Kidney (tissue), 14 donors: ENCODE measurements around the gene FAM222B. TPM values are rescaled to one million over a fixed set of nuclear protein-coding genes. Genes with fewer than 3 reads are reported as not detected.

Experiments
- DNase-seq, 5 donors: peaks; one replicate each; pipeline ENCODE4 v3.0.0-alpha.2; 2013 to 2020
- FAIRE-seq: peaks from 2 replicates; lab custom pipeline; 2012; peaks lifted over from hg19 to GRCh38; lab: Jason Lieb, UNC
- H3K27ac ChIP-seq, 2 donors: one replicate each; pipeline ENCODE4 v1.7.0; 2013; ENCODE audit warnings: low read depth in 2 of 2, low read length in 2 of 2, inconsistent platforms in 1 of 2
- H3K27me3 ChIP-seq: one replicate; pipeline ENCODE4 v1.7.1; 2013; ENCODE audit warnings: low read length, inconsistent platforms; ENCODE audit not compliant: control insufficient read depth, insufficient read depth
- H3K36me3 ChIP-seq, 3 donors: one replicate each; pipeline versions ENCODE4 v1.7.0 to v1.7.1; 2013; ENCODE audit warnings: low read length in 3 of 3, control low read depth in 1 of 3, inconsistent platforms in 1 of 3; ENCODE audit not compliant: insufficient read depth in 3 of 3, control insufficient read depth in 2 of 3
- H3K4me1 ChIP-seq, 3 donors: one replicate each; pipeline versions ENCODE4 v1.7.0 to v1.7.1; 2013; ENCODE audit warnings: low read length in 3 of 3, inconsistent platforms in 1 of 3, low read depth in 1 of 3; ENCODE audit not compliant: control insufficient read depth in 2 of 3, insufficient read depth in 2 of 3
- H3K4me3 ChIP-seq, 3 donors: one replicate each; pipeline versions ENCODE4 v1.7.0 to v1.8.1; 2013; ENCODE audit warnings: low read length in 3 of 3, control low read depth in 1 of 3, inconsistent platforms in 1 of 3
- H3K9ac ChIP-seq, 3 donors: one replicate each; pipeline versions ENCODE4 v1.7.0 to v1.7.1; 2013; ENCODE audit warnings: low read length in 3 of 3, control low read depth in 1 of 3, inconsistent platforms in 1 of 3
- H3K9me3 ChIP-seq, 3 donors: one replicate each; pipeline versions ENCODE4 v1.7.0 to v1.7.1; 2013; ENCODE audit warnings: low read length in 3 of 3, control low read depth in 1 of 3, inconsistent platforms in 1 of 3; ENCODE audit not compliant: control insufficient read depth in 2 of 3, insufficient read depth in 1 of 3
- intact Hi-C: fragments of 100-400 bp; cut with DNase I; formaldehyde crosslinking; loops from one replicate; pipeline ENCODE4 v1.11.1; 2022
- polyA plus RNA-seq: library from polyadenylated mRNA; stranded (reverse); fragments of 350-450 nt; fragmentation: Illumina TruSeq; extraction: RNeasy Lipid Tissue Mini Kit (QIAGEN cat#74804); gene quantifications from one replicate; pipeline ENCODE4 v1.2.3, GENCODE V29; 2014; ENCODE audit warnings: low read depth, low replicate concordance; ENCODE audit not compliant: insufficient read depth
- total RNA-seq: library from RNA; stranded (reverse); fragmentation: NEBNext Ultra II Directional; extraction: Animal tissue kit (Norgen Biotek cat#: 25700); gene quantifications from one replicate; pipeline ENCODE4 v1.2.1, GENCODE V29; 2021
- TF ChIP-seq, protein P1 (sequence below): IDR thresholded peaks from 3 replicates; pipeline ENCODE4 v1.5.1; 2012; ENCODE audit warnings: mild to moderate bottlenecking, moderate library complexity, borderline replicate concordance; ENCODE audit not compliant: insufficient read depth; ENCODE audit errors: extremely low read depth
- donor health status: control.
- donor health status: control.
- donor health status: control.
- donor health status: control.
- donor health status: control.
- donor health status: DM: yes; HTN: yes; CAD: no.
- donor health status: Normal renal cell carcinoma (clear cell type).

The FAM222B gene
- total and polyA plus RNA-seq, 2 donors from 2014 or later, result 13.0 to 31.0 TPM

DNA sequence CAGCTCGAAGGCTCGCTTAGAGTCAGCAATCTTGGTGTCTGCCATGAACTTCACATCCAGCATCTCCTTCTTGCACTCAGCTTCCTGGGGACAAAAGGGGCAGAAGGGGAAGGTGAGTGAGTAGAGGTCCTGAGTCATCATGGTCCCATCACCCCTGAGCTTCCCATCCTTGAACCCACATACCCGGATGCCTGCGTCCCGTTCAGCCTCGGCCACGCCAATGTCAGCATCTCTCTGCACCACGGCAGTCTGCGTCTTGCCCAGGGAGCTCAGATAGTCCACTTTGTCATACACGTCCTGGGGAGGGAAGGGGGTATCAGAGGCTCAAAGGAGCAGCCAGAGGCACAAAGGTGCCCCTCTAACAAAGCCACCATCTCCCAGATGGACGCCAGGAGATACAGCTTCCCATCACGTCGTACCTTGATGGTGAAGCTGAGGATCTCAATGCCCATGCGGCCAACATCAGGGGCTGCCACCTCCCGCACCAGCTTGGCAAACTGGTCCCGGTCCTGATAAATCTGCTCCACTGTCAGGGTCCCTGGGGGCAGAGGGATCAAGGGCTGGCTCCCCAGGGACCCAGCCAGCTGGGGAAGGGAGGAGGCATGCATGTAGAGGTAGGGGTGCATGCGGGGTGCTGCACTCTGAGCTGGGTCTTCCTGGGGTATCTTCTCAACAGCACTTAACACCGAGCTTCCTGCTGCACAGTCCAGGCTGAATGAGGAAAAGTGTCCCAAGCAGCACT lies 39.7 kb upstream of the FAM222B start:
- no peaks in the 10 kb centered on the region for H3K27me3 ChIP-seq
- no peak for DNase-seq
- H3K4me3 ChIP-seq, result no peak overlapping the region
- peaks cover 0 to 51% (median 36%) of the 10 kb centered on the region in 3 donors for H3K36me3 ChIP-seq
- no peak overlapping the region for H3K9ac ChIP-seq
- no peaks in the 10 kb centered on the region for H3K9me3 ChIP-seq
- FAIRE-seq, result no peak
- intact Hi-C loops, result no loop called here
- no peak overlapping the region for H3K27ac ChIP-seq
- no peaks in the 10 kb centered on the region for H3K4me1 ChIP-seq
- TF ChIP-seq, protein P1, sequence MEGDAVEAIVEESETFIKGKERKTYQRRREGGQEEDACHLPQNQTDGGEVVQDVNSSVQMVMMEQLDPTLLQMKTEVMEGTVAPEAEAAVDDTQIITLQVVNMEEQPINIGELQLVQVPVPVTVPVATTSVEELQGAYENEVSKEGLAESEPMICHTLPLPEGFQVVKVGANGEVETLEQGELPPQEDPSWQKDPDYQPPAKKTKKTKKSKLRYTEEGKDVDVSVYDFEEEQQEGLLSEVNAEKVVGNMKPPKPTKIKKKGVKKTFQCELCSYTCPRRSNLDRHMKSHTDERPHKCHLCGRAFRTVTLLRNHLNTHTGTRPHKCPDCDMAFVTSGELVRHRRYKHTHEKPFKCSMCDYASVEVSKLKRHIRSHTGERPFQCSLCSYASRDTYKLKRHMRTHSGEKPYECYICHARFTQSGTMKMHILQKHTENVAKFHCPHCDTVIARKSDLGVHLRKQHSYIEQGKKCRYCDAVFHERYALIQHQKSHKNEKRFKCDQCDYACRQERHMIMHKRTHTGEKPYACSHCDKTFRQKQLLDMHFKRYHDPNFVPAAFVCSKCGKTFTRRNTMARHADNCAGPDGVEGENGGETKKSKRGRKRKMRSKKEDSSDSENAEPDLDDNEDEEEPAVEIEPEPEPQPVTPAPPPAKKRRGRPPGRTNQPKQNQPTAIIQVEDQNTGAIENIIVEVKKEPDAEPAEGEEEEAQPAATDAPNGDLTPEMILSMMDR, result no peak

DNA sequence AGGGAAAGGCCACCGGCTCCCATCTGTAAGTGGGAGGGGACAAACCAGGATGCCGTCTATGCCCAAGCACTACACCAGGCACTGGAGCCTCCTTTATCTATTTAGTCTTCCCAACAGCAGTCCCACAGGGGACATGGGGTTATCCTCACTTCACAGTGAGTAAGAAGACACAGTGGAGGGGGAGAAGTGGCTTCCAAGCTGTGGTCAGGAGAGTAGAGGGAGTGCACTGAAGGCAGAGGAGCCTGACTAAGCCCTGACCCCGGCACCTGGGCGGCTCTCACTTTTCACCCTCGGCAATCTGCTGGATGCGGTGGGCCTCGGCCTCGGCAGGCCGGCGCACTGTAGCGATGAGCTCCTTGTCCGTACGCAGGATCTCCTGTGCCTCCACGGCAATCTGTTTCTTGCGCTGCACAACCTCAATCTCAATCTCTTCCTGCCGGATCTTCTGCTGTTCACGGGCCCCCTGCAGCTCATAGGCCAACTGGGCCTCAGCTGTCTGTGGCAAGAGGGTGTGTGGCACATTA lies 39.0 kb upstream of the FAM222B start:
- TF ChIP-seq, protein P1, result no peak
- Histone ChIP-seq H3K9ac (no peak overlapping the region), H3K36me3 (peaks cover 0 to 51% (median 36%) of the 10 kb centered on the region in 3 donors), H3K27me3 (no peaks in the 10 kb centered on the region), H3K4me3 (no peak overlapping the region), H3K27ac (no peak overlapping the region), H3K4me1 (no peaks in the 10 kb centered on the region), H3K9me3 (no peaks in the 10 kb centered on the region)
- intact Hi-C loops, result no loop called here
- DNase-seq (no peak), FAIRE-seq (no peak)

DNA sequence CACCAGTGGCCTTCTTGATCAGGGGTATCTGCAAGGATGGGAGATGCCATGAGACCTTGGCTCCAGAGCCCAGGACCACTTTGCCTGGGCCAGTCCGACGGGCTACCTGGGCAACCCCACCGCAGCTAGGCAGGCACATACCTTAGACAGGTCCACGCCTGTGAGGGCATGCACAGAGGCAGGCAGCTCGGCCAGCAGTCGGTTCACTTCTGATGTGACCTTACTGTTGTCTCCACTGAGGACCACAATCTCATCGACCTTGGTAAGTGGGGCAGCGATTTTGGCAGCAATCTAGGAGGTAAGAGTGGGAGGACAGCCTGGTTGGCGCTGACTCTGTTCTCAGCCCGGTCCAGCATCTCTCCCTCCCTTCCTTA lies 38.0 kb upstream of the FAM222B start:
- no peak overlapping the region for H3K27ac ChIP-seq
- H3K27me3 ChIP-seq, result no peaks in the 10 kb centered on the region
- TF ChIP-seq, protein P1, result no peak
- peaks cover 0 to 49% (median 36%) of the 10 kb centered on the region in 3 donors for H3K36me3 ChIP-seq
- DNase-seq (no peak), FAIRE-seq (no peak)
- no peaks in the 10 kb centered on the region for H3K4me1 ChIP-seq
- no peak overlapping the region for H3K4me3 ChIP-seq
- H3K9me3 ChIP-seq, result no peaks in the 10 kb centered on the region
- intact Hi-C loops, result no loop called here
- H3K9ac ChIP-seq, result no peak overlapping the region
